Measurements from ENCODE around the gene UFD1. TPM values are rescaled to one million over a fixed set of nuclear protein-coding genes. Genes with fewer than 3 reads are reported as not detected.

Gene UFD1
- total and polyA plus RNA-seq, 9 of the 15 experiments (the other 6 are each of a cell fraction or from before 2014, with no cell fraction given): 238 to 645 (median 363) TPM

DNA sequence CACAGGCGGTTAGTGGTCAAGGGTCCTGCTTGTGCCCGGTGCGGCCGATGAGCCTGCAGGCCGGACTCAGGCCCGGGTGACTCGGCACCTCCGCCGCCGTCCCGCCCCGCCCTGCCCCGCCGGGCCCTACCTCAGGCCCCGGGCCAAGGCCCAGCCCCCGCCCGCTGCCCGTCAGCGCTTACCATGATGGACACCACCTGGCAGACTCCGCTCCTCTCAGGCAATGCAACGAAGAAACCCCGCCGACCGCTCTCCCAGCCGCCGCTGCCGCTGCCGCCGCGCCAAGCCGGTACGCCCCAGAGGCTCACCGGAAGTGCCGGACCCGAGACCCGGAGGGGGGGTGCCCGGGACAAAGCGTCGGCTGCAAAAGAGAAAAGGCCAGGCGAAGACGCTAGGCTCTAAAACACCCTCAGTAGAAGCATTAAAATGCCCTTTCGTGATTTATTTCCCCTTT is at the start of gene UFD1 (continued):
- TF ChIP-seq, protein P1, sequence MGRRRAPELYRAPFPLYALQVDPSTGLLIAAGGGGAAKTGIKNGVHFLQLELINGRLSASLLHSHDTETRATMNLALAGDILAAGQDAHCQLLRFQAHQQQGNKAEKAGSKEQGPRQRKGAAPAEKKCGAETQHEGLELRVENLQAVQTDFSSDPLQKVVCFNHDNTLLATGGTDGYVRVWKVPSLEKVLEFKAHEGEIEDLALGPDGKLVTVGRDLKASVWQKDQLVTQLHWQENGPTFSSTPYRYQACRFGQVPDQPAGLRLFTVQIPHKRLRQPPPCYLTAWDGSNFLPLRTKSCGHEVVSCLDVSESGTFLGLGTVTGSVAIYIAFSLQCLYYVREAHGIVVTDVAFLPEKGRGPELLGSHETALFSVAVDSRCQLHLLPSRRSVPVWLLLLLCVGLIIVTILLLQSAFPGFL (CRISPR knock-in tag; IDR thresholded peaks at IDR 0.05): no peak
- peak; percentile 49 for TF ChIP-seq SAP30 (IDR thresholded peaks at IDR 0.05; ENCODE audit: borderline replicate concordance, insufficient read depth, low read depth, low read length, poor library complexity, severe bottlenecking)
- no peak for TF ChIP-seq ELF2 (CRISPR knock-in tag; IDR thresholded peaks at IDR 0.05)
- TF ChIP-seq, protein P2, sequence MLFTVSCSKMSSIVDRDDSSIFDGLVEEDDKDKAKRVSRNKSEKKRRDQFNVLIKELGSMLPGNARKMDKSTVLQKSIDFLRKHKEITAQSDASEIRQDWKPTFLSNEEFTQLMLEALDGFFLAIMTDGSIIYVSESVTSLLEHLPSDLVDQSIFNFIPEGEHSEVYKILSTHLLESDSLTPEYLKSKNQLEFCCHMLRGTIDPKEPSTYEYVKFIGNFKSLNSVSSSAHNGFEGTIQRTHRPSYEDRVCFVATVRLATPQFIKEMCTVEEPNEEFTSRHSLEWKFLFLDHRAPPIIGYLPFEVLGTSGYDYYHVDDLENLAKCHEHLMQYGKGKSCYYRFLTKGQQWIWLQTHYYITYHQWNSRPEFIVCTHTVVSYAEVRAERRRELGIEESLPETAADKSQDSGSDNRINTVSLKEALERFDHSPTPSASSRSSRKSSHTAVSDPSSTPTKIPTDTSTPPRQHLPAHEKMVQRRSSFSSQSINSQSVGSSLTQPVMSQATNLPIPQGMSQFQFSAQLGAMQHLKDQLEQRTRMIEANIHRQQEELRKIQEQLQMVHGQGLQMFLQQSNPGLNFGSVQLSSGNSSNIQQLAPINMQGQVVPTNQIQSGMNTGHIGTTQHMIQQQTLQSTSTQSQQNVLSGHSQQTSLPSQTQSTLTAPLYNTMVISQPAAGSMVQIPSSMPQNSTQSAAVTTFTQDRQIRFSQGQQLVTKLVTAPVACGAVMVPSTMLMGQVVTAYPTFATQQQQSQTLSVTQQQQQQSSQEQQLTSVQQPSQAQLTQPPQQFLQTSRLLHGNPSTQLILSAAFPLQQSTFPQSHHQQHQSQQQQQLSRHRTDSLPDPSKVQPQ (CRISPR knock-in tag; IDR thresholded peaks at IDR 0.05; ENCODE audit: borderline replicate concordance): no peak
- TF ChIP-seq, protein P3, sequence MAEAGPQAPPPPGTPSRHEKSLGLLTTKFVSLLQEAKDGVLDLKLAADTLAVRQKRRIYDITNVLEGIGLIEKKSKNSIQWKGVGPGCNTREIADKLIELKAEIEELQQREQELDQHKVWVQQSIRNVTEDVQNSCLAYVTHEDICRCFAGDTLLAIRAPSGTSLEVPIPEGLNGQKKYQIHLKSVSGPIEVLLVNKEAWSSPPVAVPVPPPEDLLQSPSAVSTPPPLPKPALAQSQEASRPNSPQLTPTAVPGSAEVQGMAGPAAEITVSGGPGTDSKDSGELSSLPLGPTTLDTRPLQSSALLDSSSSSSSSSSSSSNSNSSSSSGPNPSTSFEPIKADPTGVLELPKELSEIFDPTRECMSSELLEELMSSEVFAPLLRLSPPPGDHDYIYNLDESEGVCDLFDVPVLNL (CRISPR knock-in tag; IDR thresholded peaks at IDR 0.05; ENCODE audit: low read depth): no peak
- no peak for TF ChIP-seq HSF4 (CRISPR knock-in tag; IDR thresholded peaks at IDR 0.05; ENCODE audit: borderline replicate concordance)
- peak; percentile 98 for TF ChIP-seq ETS2 (tag; IDR thresholded peaks at IDR 0.05; ENCODE audit: borderline replicate concordance, poor library complexity, severe bottlenecking)
- no peak for TF ChIP-seq ZNF780A (CRISPR knock-in tag; IDR thresholded peaks at IDR 0.05)
- no peak for TF ChIP-seq CC2D1A (IDR thresholded peaks at IDR 0.05)
- TF ChIP-seq SRSF7 (optimal IDR thresholded peaks at IDR 0.05; ENCODE audit: low read depth, low read length): no peak
- no peak for TF ChIP-seq ZNF239 (CRISPR knock-in tag; IDR thresholded peaks at IDR 0.05)
- TF ChIP-seq, protein P4, sequence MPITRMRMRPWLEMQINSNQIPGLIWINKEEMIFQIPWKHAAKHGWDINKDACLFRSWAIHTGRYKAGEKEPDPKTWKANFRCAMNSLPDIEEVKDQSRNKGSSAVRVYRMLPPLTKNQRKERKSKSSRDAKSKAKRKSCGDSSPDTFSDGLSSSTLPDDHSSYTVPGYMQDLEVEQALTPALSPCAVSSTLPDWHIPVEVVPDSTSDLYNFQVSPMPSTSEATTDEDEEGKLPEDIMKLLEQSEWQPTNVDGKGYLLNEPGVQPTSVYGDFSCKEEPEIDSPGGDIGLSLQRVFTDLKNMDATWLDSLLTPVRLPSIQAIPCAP (CRISPR knock-in tag; IDR thresholded peaks at IDR 0.05; ENCODE audit: borderline replicate concordance): no peak
- no peak for TF ChIP-seq TBP (optimal IDR thresholded peaks at IDR 0.05; ENCODE audit: low read depth, low read length)
- TF ChIP-seq, protein P5, sequence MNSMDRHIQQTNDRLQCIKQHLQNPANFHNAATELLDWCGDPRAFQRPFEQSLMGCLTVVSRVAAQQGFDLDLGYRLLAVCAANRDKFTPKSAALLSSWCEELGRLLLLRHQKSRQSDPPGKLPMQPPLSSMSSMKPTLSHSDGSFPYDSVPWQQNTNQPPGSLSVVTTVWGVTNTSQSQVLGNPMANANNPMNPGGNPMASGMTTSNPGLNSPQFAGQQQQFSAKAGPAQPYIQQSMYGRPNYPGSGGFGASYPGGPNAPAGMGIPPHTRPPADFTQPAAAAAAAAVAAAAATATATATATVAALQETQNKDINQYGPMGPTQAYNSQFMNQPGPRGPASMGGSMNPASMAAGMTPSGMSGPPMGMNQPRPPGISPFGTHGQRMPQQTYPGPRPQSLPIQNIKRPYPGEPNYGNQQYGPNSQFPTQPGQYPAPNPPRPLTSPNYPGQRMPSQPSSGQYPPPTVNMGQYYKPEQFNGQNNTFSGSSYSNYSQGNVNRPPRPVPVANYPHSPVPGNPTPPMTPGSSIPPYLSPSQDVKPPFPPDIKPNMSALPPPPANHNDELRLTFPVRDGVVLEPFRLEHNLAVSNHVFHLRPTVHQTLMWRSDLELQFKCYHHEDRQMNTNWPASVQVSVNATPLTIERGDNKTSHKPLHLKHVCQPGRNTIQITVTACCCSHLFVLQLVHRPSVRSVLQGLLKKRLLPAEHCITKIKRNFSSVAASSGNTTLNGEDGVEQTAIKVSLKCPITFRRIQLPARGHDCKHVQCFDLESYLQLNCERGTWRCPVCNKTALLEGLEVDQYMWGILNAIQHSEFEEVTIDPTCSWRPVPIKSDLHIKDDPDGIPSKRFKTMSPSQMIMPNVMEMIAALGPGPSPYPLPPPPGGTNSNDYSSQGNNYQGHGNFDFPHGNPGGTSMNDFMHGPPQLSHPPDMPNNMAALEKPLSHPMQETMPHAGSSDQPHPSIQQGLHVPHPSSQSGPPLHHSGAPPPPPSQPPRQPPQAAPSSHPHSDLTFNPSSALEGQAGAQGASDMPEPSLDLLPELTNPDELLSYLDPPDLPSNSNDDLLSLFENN (IDR thresholded peaks at IDR 0.05; ENCODE audit: low read depth in 2 of 2, low read length in 2 of 2): no peak
- no peak for TF ChIP-seq NCOA2 (IDR thresholded peaks at IDR 0.05; ENCODE audit: partially characterized antibody in 2 of 2)
- TF ChIP-seq SMAD3 (CRISPR knock-in tag; conservative IDR thresholded peaks at IDR 0.05): no peak
